Loucy (cell line): ENCODE data around the gene DCP1B.

Experiments used
- H2AFZ ChIP-seq: fragments of 200-600 bp; sonication (generic); 2 replicates; pipeline ENCODE4 v1.6.0; 2016; ENCODE audit warnings: antibody characterized with exemption, mild to moderate bottlenecking, low read length, moderate library complexity
- H3F3A ChIP-seq: fragments of 200-600 bp; 2 replicates; pipeline ENCODE4 v1.6.0; 2016; ENCODE audit warnings: antibody characterized with exemption, low read depth, mild to moderate bottlenecking
- H3K27me3 ChIP-seq: fragments of 200-600 bp; sonication (generic); 2 replicates; pipeline ENCODE4 v1.6.1; 2014; ENCODE audit warnings: low read length, mild to moderate bottlenecking; ENCODE audit not compliant: insufficient read depth, poor library complexity, severe bottlenecking
- H3K36me3 ChIP-seq: fragments of 200-600 bp; sonication (generic); 2 replicates; pipeline ENCODE4 v1.6.1; 2016; ENCODE audit warnings: low read length; ENCODE audit not compliant: insufficient read depth
- H3K4me1 ChIP-seq: fragments of 200-600 bp; sonication (generic); 2 replicates; pipeline ENCODE4 v1.5.1; 2014; ENCODE audit warnings: low read length, mild to moderate bottlenecking; ENCODE audit not compliant: insufficient read depth, poor library complexity, severe bottlenecking
- H3K4me2 ChIP-seq: fragments of 200-600 bp; sonication (generic); 2 replicates; pipeline ENCODE4 v1.6.0; 2014; ENCODE audit warnings: antibody characterized with exemption, low read length, low read depth, mild to moderate bottlenecking; ENCODE audit not compliant: poor library complexity, severe bottlenecking
- H3K4me3 ChIP-seq: fragments of 200-600 bp; sonication (generic); 2 replicates; pipeline ENCODE4 v1.5.1; 2014; ENCODE audit warnings: low read length, mild to moderate bottlenecking, mixed read lengths; ENCODE audit not compliant: poor library complexity, severe bottlenecking
- H3K79me2 ChIP-seq: fragments of 200-600 bp; sonication (generic); 2 replicates; pipeline ENCODE4 v1.6.1; 2014; ENCODE audit warnings: low read length; ENCODE audit not compliant: insufficient read depth
- H3K9ac ChIP-seq: fragments of 200-600 bp; sonication (generic); 2 replicates; pipeline ENCODE4 v1.6.0; 2014; ENCODE audit warnings: mild to moderate bottlenecking, low read depth, low read length, moderate library complexity; ENCODE audit not compliant: poor library complexity, severe bottlenecking
- H3K9me2 ChIP-seq: fragments of 200-600 bp; sonication (generic); replicated peaks from 2 replicates; pipeline ENCODE4 v1.6.1; 2016; ENCODE audit warnings: low read depth, low read length, mixed read lengths
- H3K9me3 ChIP-seq: fragments of 200-600 bp; sonication (generic); 2 replicates; pipeline ENCODE4 v1.6.1; 2014; ENCODE audit warnings: mild to moderate bottlenecking, antibody characterized with exemption, low read length, low read depth; ENCODE audit not compliant: insufficient read depth
- H4K20me1 ChIP-seq: fragments of 200-600 bp; sonication (generic); 2 replicates; pipeline ENCODE4 v1.6.0; 2014; ENCODE audit warnings: antibody characterized with exemption, low read length, mild to moderate bottlenecking; ENCODE audit not compliant: insufficient read depth, poor library complexity, severe bottlenecking
- EZH2phosphoT487 ChIP-seq: fragments of 200-600 bp; IDR thresholded peaks from 2 replicates; pipeline ENCODE4 v1.6.1; 2018; ENCODE audit warnings: antibody characterized with exemption, mild to moderate bottlenecking, moderate library complexity, borderline replicate concordance
- TF ChIP-seq, protein P1 (sequence below): fragments of 200-600 bp; sonication (generic); conservative IDR thresholded peaks from 2 replicates; pipeline ENCODE4 v1.5.1; 2014; ENCODE audit warnings: mild to moderate bottlenecking, antibody characterized with exemption, low read length

The DCP1B gene

DNA sequence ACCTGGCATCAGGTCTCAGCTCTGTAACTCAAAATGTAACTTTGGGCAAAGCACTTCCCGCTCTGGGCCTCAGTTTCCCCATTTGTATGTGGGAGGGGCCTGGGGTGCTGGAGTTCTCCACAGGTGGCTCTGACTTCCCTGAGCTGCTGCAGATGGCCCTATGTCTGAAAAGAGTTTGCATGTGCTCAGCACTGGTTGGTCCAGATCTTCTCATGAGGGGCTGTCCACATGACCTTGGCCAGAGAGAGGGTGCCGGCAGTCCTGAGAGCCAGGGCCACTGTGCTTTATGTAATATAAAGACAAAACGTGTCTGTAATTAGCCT is 78.6 kb downstream of the DCP1B start:
- H3K4me2 ChIP-seq: peak overlapping the region; percentile 79
- no peaks in the 10 kb centered on the region for H4K20me1 ChIP-seq
- peak overlapping the region; percentile 64 for H3K9ac ChIP-seq
- no peaks in the 10 kb centered on the region for H3F3A ChIP-seq
- no peaks in the 10 kb centered on the region for H3K27me3 ChIP-seq
- H3K9me2 ChIP-seq: no peaks in the 10 kb centered on the region
- TF ChIP-seq EZH2phosphoT487: no peak
- TF ChIP-seq, protein P1, sequence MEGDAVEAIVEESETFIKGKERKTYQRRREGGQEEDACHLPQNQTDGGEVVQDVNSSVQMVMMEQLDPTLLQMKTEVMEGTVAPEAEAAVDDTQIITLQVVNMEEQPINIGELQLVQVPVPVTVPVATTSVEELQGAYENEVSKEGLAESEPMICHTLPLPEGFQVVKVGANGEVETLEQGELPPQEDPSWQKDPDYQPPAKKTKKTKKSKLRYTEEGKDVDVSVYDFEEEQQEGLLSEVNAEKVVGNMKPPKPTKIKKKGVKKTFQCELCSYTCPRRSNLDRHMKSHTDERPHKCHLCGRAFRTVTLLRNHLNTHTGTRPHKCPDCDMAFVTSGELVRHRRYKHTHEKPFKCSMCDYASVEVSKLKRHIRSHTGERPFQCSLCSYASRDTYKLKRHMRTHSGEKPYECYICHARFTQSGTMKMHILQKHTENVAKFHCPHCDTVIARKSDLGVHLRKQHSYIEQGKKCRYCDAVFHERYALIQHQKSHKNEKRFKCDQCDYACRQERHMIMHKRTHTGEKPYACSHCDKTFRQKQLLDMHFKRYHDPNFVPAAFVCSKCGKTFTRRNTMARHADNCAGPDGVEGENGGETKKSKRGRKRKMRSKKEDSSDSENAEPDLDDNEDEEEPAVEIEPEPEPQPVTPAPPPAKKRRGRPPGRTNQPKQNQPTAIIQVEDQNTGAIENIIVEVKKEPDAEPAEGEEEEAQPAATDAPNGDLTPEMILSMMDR: no peak
- no peak overlapping the region for H2AFZ ChIP-seq
- no peaks in the 10 kb centered on the region for H3K79me2 ChIP-seq
- H3K36me3 ChIP-seq: no peaks in the 10 kb centered on the region
- no peak overlapping the region for H3K4me3 ChIP-seq
- H3K4me1 ChIP-seq: peaks cover 65% of the 10 kb centered on the region
- H3K9me3 ChIP-seq: no peaks in the 10 kb centered on the region

GRCh38 chr12:1924996-1925683 is 79.1 kb downstream of the DCP1B start:
- Histone ChIP-seq H3K4me3 (peak overlapping the region; percentile 48), H3K9me2 (no peaks in the 10 kb centered on the region), H3K4me2 (peak overlapping the region; percentile 79), H4K20me1 (no peaks in the 10 kb centered on the region), H3K36me3 (no peaks in the 10 kb centered on the region), H3K9me3 (no peaks in the 10 kb centered on the region), H3K9ac (peak overlapping the region; percentile 64), H2AFZ (peak overlapping the region; percentile 70), H3K4me1 (peaks cover 63% of the 10 kb centered on the region), H3F3A (no peaks in the 10 kb centered on the region), H3K79me2 (no peaks in the 10 kb centered on the region), H3K27me3 (no peaks in the 10 kb centered on the region)
- TF ChIP-seq EZH2phosphoT487: no peak
- TF ChIP-seq, protein P1: no peak

DNA sequence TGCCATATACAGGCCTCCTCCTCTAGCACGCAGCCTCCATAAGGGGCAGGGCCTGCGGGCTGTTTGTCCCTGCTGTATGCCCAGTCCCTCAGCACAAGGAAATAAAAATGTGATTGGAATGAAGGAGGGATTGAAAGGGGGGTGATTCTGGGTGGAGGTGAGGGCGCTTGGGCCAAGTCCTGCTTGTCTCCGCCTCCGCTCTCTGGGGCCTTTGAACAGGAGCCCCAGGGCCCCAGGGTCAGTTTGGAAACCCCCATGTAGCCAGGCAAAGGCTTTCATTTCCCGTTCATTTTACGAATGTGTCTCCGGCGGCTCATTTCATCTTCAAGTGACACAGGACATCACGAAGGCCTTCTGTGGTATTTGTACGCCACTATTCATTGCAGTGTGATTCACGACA is 81.3 kb downstream of the DCP1B start:
- H3K9me3 ChIP-seq: no peaks in the 10 kb centered on the region
- H3K79me2 ChIP-seq: no peaks in the 10 kb centered on the region
- H3K4me1 ChIP-seq: peaks cover 62% of the 10 kb centered on the region
- H3K27me3 ChIP-seq: no peaks in the 10 kb centered on the region
- H2AFZ ChIP-seq: no peak overlapping the region
- TF ChIP-seq, protein P1: no peak
- no peak for TF ChIP-seq EZH2phosphoT487
- no peak overlapping the region for H3K4me3 ChIP-seq
- no peak overlapping the region for H3K4me2 ChIP-seq
- H3K9ac ChIP-seq: no peak overlapping the region
- H3K9me2 ChIP-seq: no peaks in the 10 kb centered on the region
- no peaks in the 10 kb centered on the region for H3K36me3 ChIP-seq
- H3F3A ChIP-seq: no peaks in the 10 kb centered on the region
- no peaks in the 10 kb centered on the region for H4K20me1 ChIP-seq
